Progenitor cell of endocrine pancreas (in vitro differentiated cells): ENCODE results near the gene PHACTR1. TPM values are rescaled to one million over a fixed set of nuclear protein-coding genes. Genes with fewer than 3 reads are reported as not detected.

ENCODE experiments used
- DNase-seq: peaks from one replicate; pipeline ENCODE4 v3.0.0; 2021; ENCODE audit warnings: low spot score; ENCODE audit not compliant: unreplicated experiment
- H3K27ac Mint-ChIP-seq: 2 replicates; pipeline ENCODE4 v1.8.0; 2021; ENCODE audit warnings: mild to moderate bottlenecking, moderate library complexity, mixed read lengths
- H3K27me3 Mint-ChIP-seq: 2 replicates; pipeline ENCODE4 v1.8.0; 2021; ENCODE audit warnings: mixed read lengths
- H3K36me3 Mint-ChIP-seq: 2 replicates; pipeline ENCODE4 v1.8.0; 2022; ENCODE audit warnings: mixed read lengths; ENCODE audit not compliant: insufficient read depth
- H3K4me1 Mint-ChIP-seq: 2 replicates; pipeline ENCODE4 v1.8.0; 2021; ENCODE audit warnings: low read depth, mixed read lengths
- H3K4me3 Mint-ChIP-seq: 2 replicates; pipeline ENCODE4 v1.8.0; 2021; ENCODE audit warnings: low read depth, mild to moderate bottlenecking, moderate library complexity, mixed read lengths
- H3K9me3 Mint-ChIP-seq: 2 replicates; pipeline ENCODE4 v1.8.0; 2021; ENCODE audit warnings: low read depth, mixed read lengths
- total RNA-seq: library from RNA; stranded (reverse); gene quantifications from 2 replicates; pipeline ENCODE4 v1.2.1, GENCODE V29; 2021
- TF ChIP-seq, protein P1 (sequence below): fragments of 200-600 bp; sonication (generic); IDR thresholded peaks from one replicate; pipeline ENCODE4 v1.5.0; 2021; ENCODE audit warnings: antibody characterized with exemption, mild to moderate bottlenecking; ENCODE audit not compliant: unreplicated experiment

PHACTR1 gene
- total RNA-seq, 1 donor from 2014 or later: 8.6 TPM

DNA sequence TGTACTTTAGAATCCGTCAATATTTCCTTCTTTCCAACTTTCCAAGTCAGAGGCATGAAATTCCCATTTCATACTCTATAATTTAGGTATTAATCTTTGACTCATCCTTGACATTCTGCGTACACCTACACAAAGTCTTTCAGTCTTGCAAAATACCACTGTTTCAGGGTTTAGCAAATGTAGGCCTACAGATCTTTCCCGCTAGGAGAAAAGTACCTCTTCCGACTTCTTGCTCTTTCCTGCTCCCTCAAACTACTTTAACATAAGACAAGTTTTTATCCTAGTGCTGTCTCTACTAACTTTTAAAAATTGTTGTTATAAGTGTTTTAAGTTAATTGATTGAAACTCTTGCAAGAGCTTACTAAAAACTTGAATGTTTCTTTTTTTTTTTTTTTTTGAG, 18.3 kb upstream of the PHACTR1 start:
- TF ChIP-seq, protein P1, sequence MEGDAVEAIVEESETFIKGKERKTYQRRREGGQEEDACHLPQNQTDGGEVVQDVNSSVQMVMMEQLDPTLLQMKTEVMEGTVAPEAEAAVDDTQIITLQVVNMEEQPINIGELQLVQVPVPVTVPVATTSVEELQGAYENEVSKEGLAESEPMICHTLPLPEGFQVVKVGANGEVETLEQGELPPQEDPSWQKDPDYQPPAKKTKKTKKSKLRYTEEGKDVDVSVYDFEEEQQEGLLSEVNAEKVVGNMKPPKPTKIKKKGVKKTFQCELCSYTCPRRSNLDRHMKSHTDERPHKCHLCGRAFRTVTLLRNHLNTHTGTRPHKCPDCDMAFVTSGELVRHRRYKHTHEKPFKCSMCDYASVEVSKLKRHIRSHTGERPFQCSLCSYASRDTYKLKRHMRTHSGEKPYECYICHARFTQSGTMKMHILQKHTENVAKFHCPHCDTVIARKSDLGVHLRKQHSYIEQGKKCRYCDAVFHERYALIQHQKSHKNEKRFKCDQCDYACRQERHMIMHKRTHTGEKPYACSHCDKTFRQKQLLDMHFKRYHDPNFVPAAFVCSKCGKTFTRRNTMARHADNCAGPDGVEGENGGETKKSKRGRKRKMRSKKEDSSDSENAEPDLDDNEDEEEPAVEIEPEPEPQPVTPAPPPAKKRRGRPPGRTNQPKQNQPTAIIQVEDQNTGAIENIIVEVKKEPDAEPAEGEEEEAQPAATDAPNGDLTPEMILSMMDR: no peak
- Mint-ChIP-seq H3K9me3 (no peaks in the 10 kb centered on the region), H3K4me1 (no peaks in the 10 kb centered on the region), H3K27me3 (peaks cover 23% of the 10 kb centered on the region), H3K4me3 (no peak overlapping the region), H3K36me3 (no peaks in the 10 kb centered on the region), H3K27ac (no peak overlapping the region)
- no peak for DNase-seq

DNA sequence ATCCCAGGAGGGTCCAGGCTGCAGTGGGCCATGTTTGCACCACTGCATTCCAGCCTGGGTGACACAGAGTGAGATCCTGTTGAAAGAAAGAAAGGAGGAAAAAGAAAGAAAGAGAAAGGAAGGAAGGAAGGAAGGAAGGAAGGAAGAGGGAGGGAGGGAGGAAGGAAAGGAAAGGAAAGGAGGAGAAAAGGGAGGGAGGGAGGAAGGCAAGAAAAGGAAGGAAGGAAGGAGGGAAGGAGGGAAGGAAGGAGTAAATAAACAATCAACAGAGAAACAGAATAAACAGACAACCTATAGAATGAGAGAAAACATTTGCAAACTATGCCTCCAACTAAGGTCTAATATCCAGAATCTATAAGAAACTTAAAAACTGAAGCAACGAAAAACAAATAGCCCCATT, 11.6 kb upstream of the PHACTR1 start:
- DNase-seq: no peak
- no peak overlapping the region for H3K4me3 Mint-ChIP-seq
- no peak overlapping the region for H3K27ac Mint-ChIP-seq
- H3K27me3 Mint-ChIP-seq: peaks cover 14% of the 10 kb centered on the region
- TF ChIP-seq, protein P1: no peak
- no peaks in the 10 kb centered on the region for H3K36me3 Mint-ChIP-seq
- H3K9me3 Mint-ChIP-seq: no peaks in the 10 kb centered on the region
- H3K4me1 Mint-ChIP-seq: peaks cover 2% of the 10 kb centered on the region

DNA sequence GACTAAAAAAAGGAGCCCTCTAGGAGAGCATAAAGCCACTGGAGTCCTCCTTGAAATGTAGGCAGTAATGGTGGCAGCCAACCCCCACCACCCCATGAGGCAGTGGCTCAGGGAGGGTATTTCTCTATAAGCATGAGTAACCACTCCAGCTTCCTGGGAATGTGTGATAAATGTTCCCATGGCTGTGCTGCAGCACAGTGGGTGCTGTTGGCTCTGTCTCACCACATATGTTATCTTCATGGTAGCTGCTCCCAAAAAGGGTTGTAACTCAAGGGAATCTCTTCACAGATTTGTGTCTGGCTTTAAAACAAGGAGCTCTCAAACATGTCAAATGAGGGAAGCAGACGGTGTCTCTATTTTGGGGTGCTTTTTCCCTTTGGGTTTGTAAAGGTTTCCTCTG, 7.5 kb upstream of the PHACTR1 start:
- TF ChIP-seq, protein P1: no peak
- H3K27ac Mint-ChIP-seq: no peak overlapping the region

DNA sequence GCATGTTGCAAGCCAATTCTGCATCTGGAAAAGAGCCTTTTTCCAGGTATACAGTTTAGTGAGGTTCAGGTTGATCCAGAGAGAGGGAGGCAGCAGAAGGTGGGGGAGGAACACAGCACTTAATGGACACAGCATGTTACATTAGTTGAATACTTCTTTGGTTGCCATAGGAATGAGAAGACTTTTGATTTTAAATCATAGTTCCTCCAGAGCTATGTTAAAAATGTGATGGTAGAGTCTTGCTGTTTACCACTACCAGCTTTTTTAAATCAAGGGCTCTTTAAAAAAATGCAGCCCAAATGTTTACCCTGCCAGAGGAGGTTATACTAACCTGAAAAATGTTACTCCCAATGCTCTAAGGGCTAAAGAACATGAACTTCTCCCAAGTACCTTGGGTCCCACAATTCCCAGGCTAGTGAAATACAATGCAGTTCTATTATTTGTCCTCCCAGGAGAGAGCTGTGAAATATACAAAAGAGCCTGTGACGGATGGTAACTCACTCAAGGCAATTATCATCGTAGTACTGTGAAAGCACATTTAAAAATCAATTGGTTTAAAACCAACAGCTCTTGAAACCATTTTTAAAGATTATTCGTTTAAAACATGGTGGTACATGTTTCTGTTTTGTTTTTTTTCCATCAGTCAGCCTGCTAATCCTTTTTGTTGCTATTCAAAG, 6.9 kb upstream of the PHACTR1 start:
- Mint-ChIP-seq H3K27me3 (peaks cover 11% of the 10 kb centered on the region), H3K36me3 (no peaks in the 10 kb centered on the region), H3K9me3 (no peaks in the 10 kb centered on the region), H3K4me1 (peaks cover 5% of the 10 kb centered on the region), H3K4me3 (no peak overlapping the region), H3K27ac (no peak overlapping the region)
- DNase-seq: no peak
- TF ChIP-seq, protein P1: no peak

More for the DNA sequence above, 7.5 kb upstream of the PHACTR1 start:
- peaks cover 11% of the 10 kb centered on the region for H3K27me3 Mint-ChIP-seq
- H3K36me3 Mint-ChIP-seq: no peaks in the 10 kb centered on the region
- H3K4me3 Mint-ChIP-seq: no peak overlapping the region
- no peak for DNase-seq
- H3K4me1 Mint-ChIP-seq: peaks cover 5% of the 10 kb centered on the region
- no peaks in the 10 kb centered on the region for H3K9me3 Mint-ChIP-seq

DNA sequence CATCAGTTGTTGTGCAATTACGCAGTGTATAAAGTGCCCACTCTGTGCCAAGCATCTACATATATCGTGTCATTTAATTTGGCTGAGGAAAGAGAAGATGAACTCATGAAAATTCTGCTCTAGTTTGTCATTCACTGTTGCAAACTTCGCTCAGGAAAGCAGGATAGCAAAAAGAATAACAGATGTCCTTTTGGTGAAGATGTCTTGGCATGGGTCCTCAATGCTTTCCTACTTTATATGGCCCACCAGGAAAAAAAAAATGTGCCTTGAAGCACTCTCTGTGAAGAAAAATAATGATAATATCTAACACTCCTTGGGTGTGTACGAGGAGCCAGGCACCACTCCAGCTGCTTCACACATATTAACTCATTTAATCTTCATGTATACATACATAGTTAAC, 5.6 kb upstream of the PHACTR1 start:
- Mint-ChIP-seq H3K9me3 (no peaks in the 10 kb centered on the region), H3K4me1 (peaks cover 5% of the 10 kb centered on the region), H3K27me3 (peaks cover 17% of the 10 kb centered on the region), H3K36me3 (no peaks in the 10 kb centered on the region), H3K27ac (no peak overlapping the region), H3K4me3 (no peak overlapping the region)
- DNase-seq: no peak
- TF ChIP-seq, protein P1: no peak
